GM19351 (cell line): ENCODE data around the gene TMEM123.
"Not testable (repeated sequence)": the region's sequence is repeated elsewhere in the genome, so short reads cannot be mapped to it uniquely, and the experiment has no call there.

Experiments used
- ATAC-seq: cut with Tn5 transposase; IDR thresholded peaks from one replicate; pipeline ENCODE4 v1.9.1; 2021; ENCODE audit warnings: mild to moderate bottlenecking, moderate library complexity; ENCODE audit not compliant: unreplicated experiment

Gene TMEM123

DNA sequence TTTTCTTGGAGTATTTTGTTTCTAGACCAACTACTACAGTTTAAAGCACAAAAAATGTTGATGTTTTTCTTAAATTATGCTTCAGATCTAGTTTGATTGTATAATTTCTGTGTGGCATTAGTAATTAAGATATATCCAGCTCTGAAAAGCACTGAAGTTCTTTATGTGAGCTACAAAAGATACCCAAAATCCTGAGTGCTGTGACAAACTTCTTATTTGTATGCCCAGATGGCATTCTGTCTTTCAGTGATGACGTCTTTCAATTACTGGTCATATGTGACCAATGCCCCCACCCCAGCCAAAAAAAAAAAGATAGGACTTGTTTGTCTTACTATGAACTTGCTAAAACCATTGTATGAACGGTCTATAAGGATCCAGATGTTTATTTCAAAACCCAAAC lies 54.3 kb downstream of the TMEM123 start:
- ATAC-seq = no peak

GRCh38 chr11:102396708-102397563 lies 55.6 kb downstream of the TMEM123 start:
- no peak for ATAC-seq

- ATAC-seq = no peak
Measured at GRCh38 chr11:102395720-102396393, 56.7 kb downstream of the TMEM123 start.

GRCh38 chr11:102393272-102393730 lies 59.3 kb downstream of the TMEM123 start:
- no peak for ATAC-seq

- no peak for ATAC-seq
Measured at GRCh38 chr11:102391549-102392237, 60.9 kb downstream of the TMEM123 start.

GRCh38 chr11:102390667-102391465 lies 61.7 kb downstream of the TMEM123 start:
- ATAC-seq = peak; percentile 82

GRCh38 chr11:102389253-102389652 lies 63.3 kb downstream of the TMEM123 start:
- ATAC-seq = no peak

- no peak for ATAC-seq
Measured at GRCh38 chr11:102387043-102387781, 65.4 kb downstream of the TMEM123 start.

- ATAC-seq = no peak
Measured at GRCh38 chr11:102386136-102386734, 66.3 kb downstream of the TMEM123 start.

- no peak for ATAC-seq
Measured at GRCh38 chr11:102385085-102386007, 67.2 kb downstream of the TMEM123 start.

GRCh38 chr11:102384419-102385079 lies 68.0 kb downstream of the TMEM123 start:
- ATAC-seq = no peak

- no peak for ATAC-seq
Measured at GRCh38 chr11:102383839-102384238, 68.7 kb downstream of the TMEM123 start.

- no peak for ATAC-seq
Measured at GRCh38 chr11:102382384-102382783, 70.2 kb downstream of the TMEM123 start.

DNA sequence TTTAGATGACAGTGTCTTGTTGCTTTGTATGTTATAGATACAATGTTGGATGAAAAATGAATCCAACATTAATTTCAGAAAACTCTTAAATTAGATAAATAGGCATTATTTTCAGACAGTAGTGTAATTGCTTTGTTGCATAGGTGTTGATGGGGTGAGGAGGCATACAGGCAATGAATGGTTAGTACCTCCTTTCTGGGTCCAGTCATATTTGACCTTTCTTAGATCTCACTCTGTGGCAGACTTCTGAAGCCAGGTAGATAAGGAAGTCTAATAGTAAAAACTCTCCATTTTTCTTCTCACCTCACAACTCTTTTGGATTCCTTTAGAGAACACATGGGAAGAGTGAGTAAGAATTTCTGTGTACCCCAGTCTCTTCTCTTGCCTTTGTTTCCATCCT lies 73.7 kb downstream of the TMEM123 start:
- no peak for ATAC-seq

GRCh38 chr11:102377891-102378290 lies 74.7 kb downstream of the TMEM123 start:
- ATAC-seq = no peak

GRCh38 chr11:102375720-102376399 lies 76.7 kb downstream of the TMEM123 start:
- no peak for ATAC-seq

- not testable (repeated sequence) for ATAC-seq
Measured at GRCh38 chr11:102374633-102375424, 77.7 kb downstream of the TMEM123 start.
